K562 (cell line): Measurements from ENCODE around the gene GAB2.

Experiments
- CREB1 ChIP-seq, 2 experiments: sonication (generic) in 1 of 2; formaldehyde crosslinking in 1 of 2; IDR thresholded peaks; 2 replicates each; pipeline versions ENCODE4 v1.6.1 to v1.8.0; 2012 to 2022; ENCODE audit warnings: inconsistent platforms in 1 of 2, mild to moderate bottlenecking in 1 of 2, missing genetic modification reagents in 1 of 2, moderate library complexity in 1 of 2
- EZH2 ChIP-seq: IDR thresholded peaks from 2 replicates; pipeline ENCODE4 v1.6.1; 2012; ENCODE audit warnings: low read depth, mild to moderate bottlenecking, inconsistent platforms, low read length, borderline replicate concordance
- FOS ChIP-seq: IDR thresholded peaks from 3 replicates; pipeline ENCODE4 v1.6.1; 2011; ENCODE audit not compliant: insufficient read length; ENCODE audit errors: extremely low read depth
- FOXK1 ChIP-seq: sonication (generic); formaldehyde crosslinking; IDR thresholded peaks from 2 replicates; pipeline ENCODE4 v1.8.0; 2022; ENCODE audit warnings: missing genetic modification reagents, mild to moderate bottlenecking, borderline replicate concordance
- HDAC6 ChIP-seq: IDR thresholded peaks from 2 replicates; pipeline ENCODE4 v1.6.1; 2012; ENCODE audit warnings: low read depth, mild to moderate bottlenecking, control low read depth, inconsistent platforms, low read length, moderate library complexity
- KLF6 ChIP-seq: fragments of 250-450 bp; sonication (Bioruptor Pico); IDR thresholded peaks from 2 replicates; pipeline ENCODE4 v1.4.0; 2020; ENCODE audit warnings: mild to moderate bottlenecking, moderate library complexity, borderline replicate concordance
- MXI1 ChIP-seq: IDR thresholded peaks from 2 replicates; pipeline ENCODE4 v1.6.1; 2011; ENCODE audit warnings: low read depth, mild to moderate bottlenecking, improper control_type of control experiment, low read length
- MYNN ChIP-seq, 2 experiments: sonication (generic); formaldehyde crosslinking in 1 of 2; IDR thresholded peaks; 2 replicates each; pipeline versions ENCODE4 v1.5.0 to v1.6.1; 2016 to 2020; ENCODE audit warnings: antibody characterized with exemption in 1 of 2, missing genetic modification reagents in 1 of 2
- POLR2AphosphoS5 ChIP-seq: IDR thresholded peaks from 2 replicates; pipeline ENCODE4 v1.6.1; 2011; ENCODE audit warnings: mild to moderate bottlenecking, low read depth, low read length, moderate library complexity; ENCODE audit not compliant: control insufficient read depth, insufficient read depth
- ZBTB17 ChIP-seq: fragments of 450-650 bp; formaldehyde crosslinking; IDR thresholded peaks from 2 replicates; pipeline ENCODE4 v1.4.0; 2020; ENCODE audit warnings: mild to moderate bottlenecking
- TF ChIP-seq, protein P1 (sequence below), 2 experiments: fragments of 450-650 bp; formaldehyde crosslinking in 1 of 2; IDR thresholded peaks; 2 replicates each; pipeline versions ENCODE4 v1.4.0 to v1.6.1; 2014 to 2020; ENCODE audit warnings: mild to moderate bottlenecking in 2 of 2, borderline replicate concordance in 1 of 2, low read depth in 1 of 2
- TF ChIP-seq, protein P2 (sequence below): fragments of 250-450 bp; sonication (Bioruptor Pico); IDR thresholded peaks from 2 replicates; pipeline ENCODE4 v1.4.0; 2020; ENCODE audit warnings: mild to moderate bottlenecking
- TF ChIP-seq, protein P3 (sequence below), 3 experiments: IDR thresholded peaks in 2 of 3; conservative IDR thresholded peaks in 1 of 3; 2 replicates each; pipeline ENCODE4 v1.5.1; 2011 to 2012; ENCODE audit warnings: low read length in 3 of 3, mild to moderate bottlenecking in 3 of 3, control low read depth in 2 of 3, improper control_type of control experiment in 1 of 3, inconsistent platforms in 1 of 3, low read depth in 1 of 3, mixed read lengths in 1 of 3, moderate library complexity in 1 of 3; ENCODE audit not compliant: insufficient read depth in 2 of 3
- TF ChIP-seq, protein P4 (sequence below): fragments of 250-450 bp; sonication (Bioruptor Pico); IDR thresholded peaks from 2 replicates; pipeline ENCODE4 v1.8.0; 2022; ENCODE audit warnings: moderate library complexity, mild to moderate bottlenecking, inconsistent platforms

DNA sequence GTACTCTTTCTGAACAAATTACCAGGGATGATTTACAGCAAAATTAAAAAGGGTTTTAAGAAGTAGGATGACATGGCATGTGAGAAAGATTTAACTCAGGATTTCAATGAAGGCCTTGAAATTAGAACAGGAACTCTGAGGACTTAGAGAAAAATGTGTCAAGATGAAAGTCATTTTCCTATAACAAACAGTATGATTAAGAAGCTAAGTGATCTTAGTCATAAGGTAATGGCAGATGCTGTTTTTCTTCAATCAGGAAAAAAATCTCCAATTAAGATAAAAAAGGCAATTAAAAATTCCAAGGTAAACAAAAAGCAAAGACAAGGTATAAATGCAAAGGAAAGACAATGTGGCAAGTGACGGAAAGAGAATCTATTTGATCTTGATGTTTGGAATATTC is 73.5 kb downstream of the GAB2 start:
- TF ChIP-seq FOXK1 (no peak), POLR2AphosphoS5 (no peak), ZBTB17 (CRISPR knock-in tag) (no peak), MYNN (IDR thresholded peaks at IDR 0.05) (no peak), MYNN (CRISPR knock-in tag; IDR thresholded peaks at IDR 0.05) (no peak), HDAC6 (no peak), FOS (no peak), EZH2 (no peak), KLF6 (CRISPR knock-in tag) (no peak), MXI1 (no peak), CREB1 (IDR thresholded peaks at IDR 0.05) (no peak), CREB1 (CRISPR knock-in tag; IDR thresholded peaks at IDR 0.05) (no peak)
- TF ChIP-seq, protein P1, sequence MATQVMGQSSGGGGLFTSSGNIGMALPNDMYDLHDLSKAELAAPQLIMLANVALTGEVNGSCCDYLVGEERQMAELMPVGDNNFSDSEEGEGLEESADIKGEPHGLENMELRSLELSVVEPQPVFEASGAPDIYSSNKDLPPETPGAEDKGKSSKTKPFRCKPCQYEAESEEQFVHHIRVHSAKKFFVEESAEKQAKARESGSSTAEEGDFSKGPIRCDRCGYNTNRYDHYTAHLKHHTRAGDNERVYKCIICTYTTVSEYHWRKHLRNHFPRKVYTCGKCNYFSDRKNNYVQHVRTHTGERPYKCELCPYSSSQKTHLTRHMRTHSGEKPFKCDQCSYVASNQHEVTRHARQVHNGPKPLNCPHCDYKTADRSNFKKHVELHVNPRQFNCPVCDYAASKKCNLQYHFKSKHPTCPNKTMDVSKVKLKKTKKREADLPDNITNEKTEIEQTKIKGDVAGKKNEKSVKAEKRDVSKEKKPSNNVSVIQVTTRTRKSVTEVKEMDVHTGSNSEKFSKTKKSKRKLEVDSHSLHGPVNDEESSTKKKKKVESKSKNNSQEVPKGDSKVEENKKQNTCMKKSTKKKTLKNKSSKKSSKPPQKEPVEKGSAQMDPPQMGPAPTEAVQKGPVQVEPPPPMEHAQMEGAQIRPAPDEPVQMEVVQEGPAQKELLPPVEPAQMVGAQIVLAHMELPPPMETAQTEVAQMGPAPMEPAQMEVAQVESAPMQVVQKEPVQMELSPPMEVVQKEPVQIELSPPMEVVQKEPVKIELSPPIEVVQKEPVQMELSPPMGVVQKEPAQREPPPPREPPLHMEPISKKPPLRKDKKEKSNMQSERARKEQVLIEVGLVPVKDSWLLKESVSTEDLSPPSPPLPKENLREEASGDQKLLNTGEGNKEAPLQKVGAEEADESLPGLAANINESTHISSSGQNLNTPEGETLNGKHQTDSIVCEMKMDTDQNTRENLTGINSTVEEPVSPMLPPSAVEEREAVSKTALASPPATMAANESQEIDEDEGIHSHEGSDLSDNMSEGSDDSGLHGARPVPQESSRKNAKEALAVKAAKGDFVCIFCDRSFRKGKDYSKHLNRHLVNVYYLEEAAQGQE (IDR thresholded peaks at IDR 0.05; ENCODE audit: borderline replicate concordance) = no peak
- TF ChIP-seq, protein P1 (CRISPR knock-in tag; IDR thresholded peaks at IDR 0.05; ENCODE audit: low read depth) = no peak
- TF ChIP-seq, protein P2, sequence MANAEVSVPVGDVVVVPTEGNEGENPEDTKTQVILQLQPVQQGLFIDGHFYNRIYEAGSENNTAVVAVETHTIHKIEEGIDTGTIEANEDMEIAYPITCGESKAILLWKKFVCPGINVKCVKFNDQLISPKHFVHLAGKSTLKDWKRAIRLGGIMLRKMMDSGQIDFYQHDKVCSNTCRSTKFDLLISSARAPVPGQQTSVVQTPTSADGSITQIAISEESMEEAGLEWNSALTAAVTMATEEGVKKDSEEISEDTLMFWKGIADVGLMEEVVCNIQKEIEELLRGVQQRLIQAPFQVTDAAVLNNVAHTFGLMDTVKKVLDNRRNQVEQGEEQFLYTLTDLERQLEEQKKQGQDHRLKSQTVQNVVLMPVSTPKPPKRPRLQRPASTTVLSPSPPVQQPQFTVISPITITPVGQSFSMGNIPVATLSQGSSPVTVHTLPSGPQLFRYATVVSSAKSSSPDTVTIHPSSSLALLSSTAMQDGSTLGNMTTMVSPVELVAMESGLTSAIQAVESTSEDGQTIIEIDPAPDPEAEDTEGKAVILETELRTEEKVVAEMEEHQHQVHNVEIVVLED (CRISPR knock-in tag) = no peak
- TF ChIP-seq, protein P3, sequence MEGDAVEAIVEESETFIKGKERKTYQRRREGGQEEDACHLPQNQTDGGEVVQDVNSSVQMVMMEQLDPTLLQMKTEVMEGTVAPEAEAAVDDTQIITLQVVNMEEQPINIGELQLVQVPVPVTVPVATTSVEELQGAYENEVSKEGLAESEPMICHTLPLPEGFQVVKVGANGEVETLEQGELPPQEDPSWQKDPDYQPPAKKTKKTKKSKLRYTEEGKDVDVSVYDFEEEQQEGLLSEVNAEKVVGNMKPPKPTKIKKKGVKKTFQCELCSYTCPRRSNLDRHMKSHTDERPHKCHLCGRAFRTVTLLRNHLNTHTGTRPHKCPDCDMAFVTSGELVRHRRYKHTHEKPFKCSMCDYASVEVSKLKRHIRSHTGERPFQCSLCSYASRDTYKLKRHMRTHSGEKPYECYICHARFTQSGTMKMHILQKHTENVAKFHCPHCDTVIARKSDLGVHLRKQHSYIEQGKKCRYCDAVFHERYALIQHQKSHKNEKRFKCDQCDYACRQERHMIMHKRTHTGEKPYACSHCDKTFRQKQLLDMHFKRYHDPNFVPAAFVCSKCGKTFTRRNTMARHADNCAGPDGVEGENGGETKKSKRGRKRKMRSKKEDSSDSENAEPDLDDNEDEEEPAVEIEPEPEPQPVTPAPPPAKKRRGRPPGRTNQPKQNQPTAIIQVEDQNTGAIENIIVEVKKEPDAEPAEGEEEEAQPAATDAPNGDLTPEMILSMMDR (IDR thresholded peaks at IDR 0.05 in 2 of 3, conservative IDR thresholded peaks at IDR 0.05 in 1 of 3; ENCODE audit: insufficient read depth in 2 of 3, low read depth in 1 of 3, low read length in 3 of 3) = no peak
- TF ChIP-seq, protein P4, sequence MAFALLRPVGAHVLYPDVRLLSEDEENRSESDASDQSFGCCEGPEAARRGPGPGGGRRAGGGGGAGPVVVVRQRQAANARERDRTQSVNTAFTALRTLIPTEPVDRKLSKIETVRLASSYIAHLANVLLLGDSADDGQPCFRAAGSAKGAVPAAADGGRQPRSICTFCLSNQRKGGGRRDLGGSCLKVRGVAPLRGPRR (CRISPR knock-in tag) = no peak
